Putamen (tissue), 1 donor: ENCODE measurements around the gene REC8.
A peak's percentile ranks its signal among the peaks of the same experiment; 100 is the strongest.
"Not testable (repeated sequence)": the region's sequence is repeated elsewhere in the genome, so short reads cannot be mapped to it uniquely, and the experiment has no call there.

Experiments
- DNase-seq: peaks from one replicate; pipeline ENCODE4 v3.0.0-alpha.2; 2016; ENCODE audit warnings: low spot score

REC8 gene

GRCh38 chr14:24183014-24183481 is 11.2 kb downstream of the REC8 start:
- DNase-seq = no peak

- no peak for DNase-seq
Observed at GRCh38 chr14:24184104-24184970, 12.5 kb downstream of the REC8 start.

- DNase-seq = no peak
Observed at GRCh38 chr14:24185026-24185425, 13.1 kb downstream of the REC8 start.

GRCh38 chr14:24185741-24186140 is 13.9 kb downstream of the REC8 start:
- DNase-seq = no peak

- DNase-seq = no peak
Observed at GRCh38 chr14:24186831-24187538, 15.1 kb downstream of the REC8 start.

DNA sequence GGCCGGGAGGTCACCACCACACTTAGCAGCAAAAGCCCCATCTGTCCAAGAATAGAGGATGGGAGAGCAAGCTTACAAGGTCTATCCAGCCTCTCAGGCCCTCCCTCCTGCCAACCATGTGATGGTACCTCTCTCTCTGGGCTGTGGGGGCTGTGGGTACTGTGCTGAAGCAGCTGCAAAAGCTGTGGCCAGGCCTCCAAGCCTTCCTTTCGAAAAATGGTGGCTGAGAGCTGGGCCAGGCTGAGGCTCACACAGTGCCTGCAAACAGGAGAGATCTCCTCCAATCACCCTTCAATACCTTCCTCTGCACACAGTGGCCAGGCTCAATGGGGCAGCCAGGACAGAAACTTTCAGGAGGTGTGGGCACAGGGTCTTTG is 15.6 kb downstream of the REC8 start:
- no peak for DNase-seq

DNA sequence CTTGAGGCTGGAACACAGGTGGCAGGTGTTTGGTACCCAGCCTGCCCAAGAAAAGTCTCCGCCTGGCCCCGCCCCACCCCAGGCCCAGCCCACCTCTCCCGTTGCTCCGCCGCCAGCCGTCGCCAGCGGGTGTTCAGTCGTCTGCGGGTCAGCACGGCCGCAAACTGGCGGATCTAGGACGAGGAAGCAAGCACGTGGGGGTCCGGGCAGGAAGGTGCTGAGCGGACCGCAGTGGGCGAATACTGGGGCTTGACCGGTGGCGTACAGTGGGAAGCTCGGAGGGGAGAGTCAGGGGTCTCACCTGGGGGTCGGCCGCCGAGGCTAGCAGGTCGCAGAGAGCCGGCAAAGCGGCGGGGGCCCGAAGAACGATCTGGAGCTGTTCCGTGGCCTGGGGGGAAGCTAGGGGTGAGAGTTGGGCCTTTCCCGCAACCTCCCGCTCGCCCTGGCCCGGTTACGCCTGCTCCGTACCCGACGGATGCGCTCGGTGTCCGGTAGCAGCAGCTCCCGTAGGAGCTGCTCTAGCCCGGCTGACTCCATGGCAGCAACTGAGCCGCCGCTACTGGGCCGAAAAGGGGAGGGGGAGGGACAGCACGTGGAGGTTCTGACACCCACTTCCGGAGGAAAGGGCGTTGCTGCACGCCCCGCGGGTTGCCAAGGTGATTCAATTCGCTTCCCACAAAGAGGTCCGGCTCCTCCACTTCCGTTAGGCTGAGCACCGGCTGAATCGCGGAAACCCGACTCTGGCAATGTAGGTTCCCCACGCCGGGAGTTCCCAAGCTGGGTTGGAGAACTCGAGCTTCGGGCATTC is 16.6 kb downstream of the REC8 start, which contains the start of gene IPO4:
IPO4 (minus strand) TSS at position 566 of the 808 bp plus-strand sequence; CDS start at position 537, 29 bp downstream.
- DNase-seq = peak; percentile 96

DNA sequence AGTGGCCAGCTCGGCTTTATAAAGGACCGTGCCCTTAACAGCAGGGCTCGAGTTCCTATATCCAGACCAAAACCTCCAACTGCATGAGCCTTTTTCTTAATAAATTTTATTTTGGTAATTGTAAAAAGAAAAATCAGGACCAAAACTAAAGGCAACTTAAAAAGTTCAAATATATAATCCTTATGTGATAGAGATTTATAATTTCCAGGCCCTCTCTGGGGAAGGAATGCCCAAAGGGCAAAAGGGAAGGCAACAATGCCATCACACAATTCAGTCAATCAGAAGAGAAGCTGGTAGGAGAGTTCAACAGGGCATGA is 17.1 kb downstream of the REC8 start:
- DNase-seq = no peak

DNA sequence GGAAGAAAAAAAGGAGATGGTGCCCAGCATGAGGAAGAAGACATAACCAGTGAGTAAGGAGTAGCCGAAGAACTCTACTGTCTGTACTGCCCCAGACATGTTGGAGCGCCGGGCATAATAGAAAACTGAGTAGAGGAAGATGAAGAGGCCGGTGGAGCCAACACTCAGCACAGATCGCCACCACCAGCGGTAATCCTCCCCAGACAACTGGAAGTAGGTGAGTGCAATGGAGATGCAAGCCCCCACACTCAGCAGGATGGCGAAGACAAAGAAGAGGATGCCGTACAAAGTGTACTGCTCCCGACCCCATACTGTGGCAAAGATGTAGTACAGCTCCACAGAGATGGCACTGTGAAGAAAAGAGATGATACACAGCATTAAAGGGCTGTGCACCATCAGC is 17.6 kb downstream of the REC8 start:
- DNase-seq = no peak

- no peak for DNase-seq
Observed at GRCh38 chr14:24190416-24190815, 18.5 kb downstream of the REC8 start.

DNA sequence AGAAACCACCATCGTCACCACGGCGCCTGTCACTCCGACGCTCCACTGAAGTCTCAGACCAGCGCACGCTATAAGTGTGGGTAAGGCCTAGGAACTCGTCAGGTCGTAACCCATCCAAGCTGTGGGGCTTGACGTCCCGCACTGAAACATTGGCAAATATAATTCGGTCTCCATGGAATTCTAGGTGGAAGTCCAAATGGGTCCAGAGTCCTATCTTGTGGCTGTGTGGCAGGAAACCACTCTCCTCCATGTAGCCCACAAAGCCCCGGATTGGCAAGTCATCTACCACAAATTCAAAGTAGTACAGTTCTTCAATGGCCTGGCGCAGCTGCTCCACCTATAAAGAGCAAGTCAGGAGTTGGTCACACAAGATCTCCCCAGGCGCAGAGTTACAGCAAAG is 21.1 kb downstream of the REC8 start:
- no peak for DNase-seq

DNA sequence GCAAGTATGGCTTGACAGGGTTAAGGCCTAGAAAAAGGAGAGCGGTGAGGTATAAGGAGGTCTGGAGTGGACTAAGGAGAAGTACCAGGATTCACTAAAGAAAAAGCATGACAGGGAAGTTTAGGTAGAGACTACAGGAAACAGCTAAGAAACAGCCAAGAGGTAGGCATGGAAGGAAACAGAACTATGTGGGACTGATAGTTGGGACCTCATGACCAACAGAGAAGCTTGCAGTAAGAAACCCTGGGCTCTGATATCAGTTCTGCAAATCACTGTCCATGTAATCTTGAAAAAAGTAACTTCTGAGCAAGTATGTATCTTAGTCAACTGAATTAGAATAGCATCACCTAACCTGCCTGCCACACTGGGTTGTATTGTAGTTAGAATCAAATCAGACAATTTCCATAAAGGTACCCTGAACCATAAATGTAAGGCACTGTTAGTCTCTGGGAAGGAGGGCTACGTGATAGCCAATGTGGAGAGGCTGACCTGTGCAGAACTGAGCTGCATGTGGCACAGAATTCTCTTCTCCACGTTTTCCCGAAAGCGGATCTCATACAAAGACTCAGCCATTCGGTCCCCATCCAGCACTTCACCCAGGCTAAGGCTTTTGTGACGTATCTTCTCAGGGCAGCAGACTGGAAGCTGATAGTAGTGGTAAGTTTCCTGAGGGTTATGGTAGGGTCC is 22.4 kb downstream of the REC8 start:
- DNase-seq = no peak

- no peak for DNase-seq
Observed at GRCh38 chr14:24194873-24195185, 22.9 kb downstream of the REC8 start.

- DNase-seq = peak; percentile 74
Observed at GRCh38 chr14:24195186-24196070, 23.5 kb downstream of the REC8 start, which contains the start of gene TM9SF1. Gene TM9SF1 (minus strand): TSS chr14:24195441. CDS start chr14:24195019, 422 bp downstream.

DNA sequence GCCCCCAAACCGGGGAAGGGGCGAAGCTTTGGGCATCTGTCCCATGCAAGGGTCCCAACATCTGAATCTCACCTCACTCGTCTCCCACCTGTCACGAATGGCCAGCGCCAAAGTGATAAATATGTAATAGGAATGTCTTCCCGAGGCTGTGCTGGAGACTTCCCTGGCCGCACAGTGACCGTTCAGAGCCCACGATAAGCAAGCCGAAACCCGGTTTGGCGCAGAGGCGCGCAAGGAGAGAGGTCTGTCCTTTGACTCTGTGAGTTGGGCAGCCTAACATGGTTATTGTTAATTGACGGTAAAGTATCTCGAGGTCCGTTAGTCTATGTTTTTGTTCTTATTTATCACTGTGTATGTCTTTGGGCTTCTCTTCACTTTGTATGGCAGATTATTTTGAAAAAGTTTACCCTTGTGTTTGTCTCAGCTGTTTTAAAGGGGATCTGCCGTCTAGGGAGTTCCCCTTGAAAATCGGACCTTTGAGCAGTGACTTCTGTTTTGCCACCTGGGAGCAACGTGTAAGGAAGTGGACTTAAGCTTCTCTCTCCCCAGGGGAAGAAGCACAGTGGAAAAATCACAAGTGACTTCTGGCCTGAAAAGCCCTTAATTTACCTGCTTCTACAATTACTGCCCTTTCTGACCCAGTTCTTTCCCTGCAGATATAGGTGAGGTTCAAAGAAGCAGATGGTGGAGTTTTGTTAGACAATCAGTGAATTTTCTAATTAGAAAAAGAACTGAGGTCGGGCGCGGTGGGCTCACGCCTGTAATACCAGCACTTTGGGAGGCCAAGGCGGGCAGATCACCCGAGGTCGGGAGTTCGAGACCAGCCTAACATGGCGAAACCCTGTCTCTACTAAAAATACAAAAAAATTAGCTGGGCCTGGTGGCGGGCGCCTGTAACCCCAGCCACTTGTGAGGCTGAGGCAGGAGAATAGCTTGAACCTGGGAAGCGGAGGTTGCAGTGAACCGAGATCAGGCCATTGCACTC is 24.5 kb downstream of the REC8 start:
- DNase-seq = no peak

- no peak for DNase-seq
Observed at GRCh38 chr14:24197056-24197450, 25.2 kb downstream of the REC8 start.

- no peak for DNase-seq
Observed at GRCh38 chr14:24198814-24199524, 27.1 kb downstream of the REC8 start.

GRCh38 chr14:24202538-24202937 is 30.7 kb downstream of the REC8 start:
- not testable (repeated sequence) for DNase-seq
